ENCODE data around the gene METAP2.

DNA sequence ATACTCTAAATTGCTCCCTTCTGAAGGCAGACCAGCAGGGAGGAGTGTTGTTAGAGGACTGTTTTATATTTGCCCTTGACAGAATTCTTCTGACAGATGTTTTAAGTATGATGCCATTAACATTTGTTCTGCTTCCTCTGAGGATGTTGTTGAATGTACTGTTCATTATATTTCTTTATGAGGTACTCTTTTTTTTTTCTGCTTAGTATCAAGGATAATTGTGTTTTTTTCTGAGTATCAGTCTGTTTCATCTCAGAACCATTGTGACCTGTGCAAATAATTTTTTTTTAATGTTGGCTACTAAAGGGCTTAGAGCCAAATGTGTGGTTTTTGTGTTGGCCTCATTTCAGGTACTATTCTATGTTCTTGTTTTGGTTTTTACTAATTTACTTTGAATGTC is 10.6 kb downstream of the METAP2 start:
- TF ChIP-seq, protein P1, sequence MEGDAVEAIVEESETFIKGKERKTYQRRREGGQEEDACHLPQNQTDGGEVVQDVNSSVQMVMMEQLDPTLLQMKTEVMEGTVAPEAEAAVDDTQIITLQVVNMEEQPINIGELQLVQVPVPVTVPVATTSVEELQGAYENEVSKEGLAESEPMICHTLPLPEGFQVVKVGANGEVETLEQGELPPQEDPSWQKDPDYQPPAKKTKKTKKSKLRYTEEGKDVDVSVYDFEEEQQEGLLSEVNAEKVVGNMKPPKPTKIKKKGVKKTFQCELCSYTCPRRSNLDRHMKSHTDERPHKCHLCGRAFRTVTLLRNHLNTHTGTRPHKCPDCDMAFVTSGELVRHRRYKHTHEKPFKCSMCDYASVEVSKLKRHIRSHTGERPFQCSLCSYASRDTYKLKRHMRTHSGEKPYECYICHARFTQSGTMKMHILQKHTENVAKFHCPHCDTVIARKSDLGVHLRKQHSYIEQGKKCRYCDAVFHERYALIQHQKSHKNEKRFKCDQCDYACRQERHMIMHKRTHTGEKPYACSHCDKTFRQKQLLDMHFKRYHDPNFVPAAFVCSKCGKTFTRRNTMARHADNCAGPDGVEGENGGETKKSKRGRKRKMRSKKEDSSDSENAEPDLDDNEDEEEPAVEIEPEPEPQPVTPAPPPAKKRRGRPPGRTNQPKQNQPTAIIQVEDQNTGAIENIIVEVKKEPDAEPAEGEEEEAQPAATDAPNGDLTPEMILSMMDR (IDR thresholded peaks at IDR 0.05), result no peak
- no peak for TF ChIP-seq POLR2A (IDR thresholded peaks at IDR 0.05)
